ENCODE measurements around the gene GHR. TPM values are rescaled to one million over a fixed set of nuclear protein-coding genes. Genes with fewer than 3 reads are reported as not detected.

The GHR gene
- total and polyA plus RNA-seq, 2 donors (not counting 3 experiments of a cell fraction or from before 2014, with no cell fraction given): 0.27 to 0.28 TPM

DNA sequence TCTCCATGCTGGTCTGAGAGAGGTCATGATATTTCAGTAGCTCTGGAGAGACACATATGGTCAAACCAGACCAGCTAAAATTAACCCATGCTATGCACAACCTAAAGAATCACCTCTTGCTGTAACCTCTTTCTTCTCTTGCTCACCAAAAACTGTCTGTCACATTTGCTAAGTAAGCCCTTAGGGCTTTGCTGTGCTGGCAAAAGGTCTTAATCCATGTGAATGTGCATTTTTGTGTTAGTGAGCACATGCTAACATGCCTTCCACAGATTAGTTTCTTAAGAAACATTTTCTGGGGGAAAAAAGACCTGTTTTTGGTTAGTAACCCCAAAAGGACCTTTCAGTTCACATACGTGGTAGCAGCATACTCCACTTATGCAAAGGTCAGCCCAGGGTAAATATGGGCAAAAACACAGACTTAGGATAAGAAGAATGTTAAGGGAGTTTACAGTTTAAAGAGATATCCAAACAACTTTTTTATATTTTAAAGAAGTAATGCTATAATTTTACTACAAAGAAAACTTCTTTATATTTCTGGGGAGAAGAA is 209.2 kb downstream of the GHR start:
- Histone ChIP-seq H3K4me2 (ENCODE audit: insufficient read depth, low read length) (no peak overlapping the region), H3K9ac (replicated peaks; ENCODE audit: extremely low read depth, insufficient read depth, low read length) (no peak overlapping the region), H2AFZ (ENCODE audit: low read depth, low read length) (no peak overlapping the region), H3K36me3 (ENCODE audit: control insufficient read depth in 2 of 2, extremely low read depth in 1 of 2, insufficient read depth in 2 of 2, low read length in 2 of 2) (no peaks in the 10 kb centered on the region), H3K79me2 (ENCODE audit: control insufficient read depth, insufficient read depth, low read length) (no peaks in the 10 kb centered on the region), H3K9me3 (replicated peaks; ENCODE audit: control insufficient read depth, insufficient read depth, low read length) (no peaks in the 10 kb centered on the region), H3K9me1 (replicated peaks; ENCODE audit: control insufficient read depth, extremely low read depth, insufficient read depth, low read length) (no peaks in the 10 kb centered on the region), H3K27ac (ENCODE audit: insufficient read depth, low read depth, low read length) (no peak overlapping the region), H3K27me3 (ENCODE audit: control insufficient read depth in 2 of 2, insufficient read depth in 2 of 2, low read length in 2 of 2) (no peaks in the 10 kb centered on the region), H3K4me3 (replicated peaks in 1 of 3; ENCODE audit: insufficient read depth in 1 of 3, low read depth in 1 of 3, low read length in 3 of 3) (no peak overlapping the region), H3K4me1 (ENCODE audit: control insufficient read depth, extremely low read depth, insufficient read depth, low read length) (no peaks in the 10 kb centered on the region), H4K20me1 (replicated peaks; ENCODE audit: control insufficient read depth, extremely low read depth, insufficient read depth, low read length) (no peaks in the 10 kb centered on the region)
- ChIA-PET POLR2A (no interaction called here), CTCF (no interaction called here)
- dilution Hi-C loops (cut with MboI; ENCODE audit: extremely low pct_ligation_motif_present, low sequenced_read_pairs): no loop called here
- intact Hi-C loops (cut with micrococcal nuclease): no loop called here
- DNase-seq (ENCODE audit: low read depth, low spot score): no peak
- FAIRE-seq: no peak
- no TSS peak for BruUV-seq (replicated peaks)
- TF ChIP-seq EZH2 (IDR thresholded peaks at IDR 0.05; ENCODE audit: borderline replicate concordance, low read depth, low read length, severe bottlenecking) (no peak), MYC (IDR thresholded peaks at IDR 0.05; ENCODE audit: low read depth, low read length) (no peak), POLR2AphosphoS5 (IDR thresholded peaks at IDR 0.05; ENCODE audit: insufficient read depth, low read depth, low read length) (no peak), GATA2 (IDR thresholded peaks at IDR 0.05; ENCODE audit: insufficient read depth, insufficient read length, low read depth, low read length) (no peak), JUN (IDR thresholded peaks at IDR 0.05; ENCODE audit: borderline replicate concordance, insufficient read depth, insufficient read length, low read depth) (no peak)
- TF ChIP-seq, protein P1, sequence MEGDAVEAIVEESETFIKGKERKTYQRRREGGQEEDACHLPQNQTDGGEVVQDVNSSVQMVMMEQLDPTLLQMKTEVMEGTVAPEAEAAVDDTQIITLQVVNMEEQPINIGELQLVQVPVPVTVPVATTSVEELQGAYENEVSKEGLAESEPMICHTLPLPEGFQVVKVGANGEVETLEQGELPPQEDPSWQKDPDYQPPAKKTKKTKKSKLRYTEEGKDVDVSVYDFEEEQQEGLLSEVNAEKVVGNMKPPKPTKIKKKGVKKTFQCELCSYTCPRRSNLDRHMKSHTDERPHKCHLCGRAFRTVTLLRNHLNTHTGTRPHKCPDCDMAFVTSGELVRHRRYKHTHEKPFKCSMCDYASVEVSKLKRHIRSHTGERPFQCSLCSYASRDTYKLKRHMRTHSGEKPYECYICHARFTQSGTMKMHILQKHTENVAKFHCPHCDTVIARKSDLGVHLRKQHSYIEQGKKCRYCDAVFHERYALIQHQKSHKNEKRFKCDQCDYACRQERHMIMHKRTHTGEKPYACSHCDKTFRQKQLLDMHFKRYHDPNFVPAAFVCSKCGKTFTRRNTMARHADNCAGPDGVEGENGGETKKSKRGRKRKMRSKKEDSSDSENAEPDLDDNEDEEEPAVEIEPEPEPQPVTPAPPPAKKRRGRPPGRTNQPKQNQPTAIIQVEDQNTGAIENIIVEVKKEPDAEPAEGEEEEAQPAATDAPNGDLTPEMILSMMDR (IDR thresholded peaks at IDR 0.05; ENCODE audit: extremely low read depth in 1 of 2, insufficient read depth in 1 of 2, low read depth in 1 of 2, low read length in 2 of 2): no peak
- TF ChIP-seq, protein P2, sequence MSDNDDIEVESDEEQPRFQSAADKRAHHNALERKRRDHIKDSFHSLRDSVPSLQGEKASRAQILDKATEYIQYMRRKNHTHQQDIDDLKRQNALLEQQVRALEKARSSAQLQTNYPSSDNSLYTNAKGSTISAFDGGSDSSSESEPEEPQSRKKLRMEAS (IDR thresholded peaks at IDR 0.05; ENCODE audit: insufficient read depth, insufficient read length): no peak
